A673 (cell line): ENCODE results near the gene ZBTB6. TPM values are rescaled to one million over a fixed set of nuclear protein-coding genes. Genes with fewer than 3 reads are reported as not detected.

Source experiments
- BruUV-seq: library from RNA; stranded (reverse); fragments of 400-500 nt; replicated peaks from 2 replicates; lab custom pipeline; 2021; lab: Mats Ljungman, UMichigan
- CTCF ChIA-PET: fragments of 300-600 bp; sonication (Branson Sonifier 250); formaldehyde crosslinking; loops from one replicate; lab custom pipeline; 2022; ENCODE audit warnings: antibody characterized with exemption; lab: Charles Lee
- POLR2A ChIA-PET: fragments of 300-600 bp; sonication (Branson Sonifier 250); formaldehyde crosslinking; loops from one replicate; lab custom pipeline; 2022; ENCODE audit warnings: antibody characterized with exemption; ENCODE audit not compliant: low non-redundant PET; lab: Charles Lee
- DNase-seq: peaks from one replicate; pipeline ENCODE4 v3.0.0-alpha.2; 2015; ENCODE audit warnings: low spot score
- H3K27ac ChIP-seq: fragments of 200-600 bp; sonication (generic); 2 replicates; pipeline ENCODE4 v1.5.1; 2016; ENCODE audit warnings: mixed run types, low read depth, mild to moderate bottlenecking, mixed read lengths, antibody characterized with exemption, low read length; ENCODE audit not compliant: poor library complexity, severe bottlenecking
- H3K27me3 ChIP-seq: fragments of 200-600 bp; sonication (generic); replicated peaks from 2 replicates; pipeline ENCODE4 v1.6.1; 2017; ENCODE audit warnings: mixed run types, low read depth, mild to moderate bottlenecking, mixed read lengths, antibody characterized with exemption, low read length; ENCODE audit not compliant: insufficient read depth, poor library complexity
- H3K36me3 ChIP-seq: fragments of 200-600 bp; sonication (generic); 2 replicates; pipeline ENCODE4 v1.6.1; 2016; ENCODE audit warnings: mixed run types, mild to moderate bottlenecking, mixed read lengths, antibody characterized with exemption, low read length; ENCODE audit not compliant: insufficient read depth, poor library complexity, severe bottlenecking
- H3K4me1 ChIP-seq: fragments of 200-600 bp; sonication (generic); 2 replicates; pipeline ENCODE4 v1.6.1; 2017; ENCODE audit warnings: mixed run types, mild to moderate bottlenecking, mixed read lengths, antibody characterized with exemption, low read length; ENCODE audit not compliant: insufficient read depth, poor library complexity, severe bottlenecking
- H3K4me3 ChIP-seq: fragments of 200-600 bp; sonication (generic); 2 replicates; pipeline ENCODE4 v1.5.1; 2016; ENCODE audit warnings: low read depth, mixed run types, mild to moderate bottlenecking, mixed read lengths, low read length; ENCODE audit not compliant: poor library complexity, severe bottlenecking
- H3K9me3 ChIP-seq: fragments of 200-600 bp; sonication (generic); 2 replicates; pipeline ENCODE4 v1.6.1; 2016; ENCODE audit warnings: mixed run types, low read depth, mild to moderate bottlenecking, mixed read lengths, antibody characterized with exemption, low read length; ENCODE audit not compliant: poor library complexity, severe bottlenecking
- CTCF ChIP-seq: fragments of 300-800, 200-600 bp; sonication (generic); conservative IDR thresholded peaks from 2 replicates; pipeline ENCODE4 v1.5.1; 2017; ENCODE audit warnings: low read depth, mild to moderate bottlenecking, antibody characterized with exemption, low read length, moderate library complexity, mixed read lengths
- EZH2 ChIP-seq: fragments of 200-600 bp; sonication (generic); IDR thresholded peaks from 2 replicates; pipeline ENCODE4 v1.6.1; 2017; ENCODE audit warnings: borderline replicate concordance, low read depth, mild to moderate bottlenecking, mixed read lengths, antibody characterized with exemption, low read length; ENCODE audit not compliant: poor library complexity, severe bottlenecking
- intact Hi-C: fragments of 100-400 bp; cut with micrococcal nuclease; formaldehyde crosslinking; loops from one replicate; pipeline ENCODE4 v1.10.0; 2022; ENCODE audit not compliant: unreplicated experiment
- total RNA-seq: library from RNA; stranded (reverse); gene quantifications from 2 replicates; pipeline ENCODE4 v1.2.3, GENCODE V29; 2021

ZBTB6 gene
- total RNA-seq, 1 experiment from 2014 or later, result 10.4 TPM

GRCh38 chr9:122863407-122863806 lies 49.7 kb downstream of the ZBTB6 start:
- POLR2A ChIA-PET, result no interaction called here
- no TSS peak for BruUV-seq
- H3K4me3 ChIP-seq, result no peak overlapping the region
- CTCF ChIA-PET, result no interaction called here
- H3K27ac ChIP-seq, result no peak overlapping the region
- intact Hi-C loops, result no loop called here
- DNase-seq, result no peak
- H3K27me3 ChIP-seq, result no peaks in the 10 kb centered on the region
- H3K4me1 ChIP-seq, result no peaks in the 10 kb centered on the region
- H3K36me3 ChIP-seq, result peaks cover 13% of the 10 kb centered on the region
- TF ChIP-seq EZH2 (no peak), CTCF (no peak)
- no peaks in the 10 kb centered on the region for H3K9me3 ChIP-seq

GRCh38 chr9:122860319-122861142 lies 52.6 kb downstream of the ZBTB6 start:
- ChIA-PET CTCF (no interaction called here), POLR2A (no interaction called here)
- peaks cover 41% of the 10 kb centered on the region for H3K36me3 ChIP-seq
- intact Hi-C loops, result no loop called here
- no peak overlapping the region for H3K4me3 ChIP-seq
- no peak overlapping the region for H3K27ac ChIP-seq
- no peaks in the 10 kb centered on the region for H3K9me3 ChIP-seq
- no TSS peak for BruUV-seq
- TF ChIP-seq EZH2 (no peak), CTCF (no peak)
- no peaks in the 10 kb centered on the region for H3K4me1 ChIP-seq
- H3K27me3 ChIP-seq, result no peaks in the 10 kb centered on the region
- no peak for DNase-seq

Other genes starting within 250 kb of the ZBTB6 start
- gene OR1L3, start 238.2 kb downstream of the ZBTB6 start, total RNA-seq, result not detected in 2 replicates
- not detected in 2 replicates for gene OR1L4, start 189.3 kb downstream of the ZBTB6 start, total RNA-seq
- not detected in 2 replicates for gene OR1L6, start 171.0 kb downstream of the ZBTB6 start, total RNA-seq
- gene OR5C1, start 124.4 kb downstream of the ZBTB6 start, total RNA-seq, result not detected in 2 replicates
- not detected in 2 replicates for gene OR1K1, start 113.2 kb downstream of the ZBTB6 start, total RNA-seq
- gene PDCL, start 84.7 kb downstream of the ZBTB6 start, total RNA-seq, result 32.8 and 35.5 TPM in 2 replicates
- 70.2 and 71.1 TPM in 2 replicates for gene RC3H2, start 8.0 kb downstream of the ZBTB6 start, total RNA-seq
- gene ZBTB26, start 18.2 kb upstream of the ZBTB6 start, total RNA-seq, result 10.1 and 10.9 TPM in 2 replicates
- gene RABGAP1, start 27.7 kb upstream of the ZBTB6 start, total RNA-seq, result 64.0 and 65.8 TPM in 2 replicates
- gene GPR21, start 120.3 kb upstream of the ZBTB6 start, total RNA-seq, result 0.31 TPM in 1 of 2 replicates, not detected in the other